Liver (tissue), 3 donors: Measurements from ENCODE around the gene FAM222A.

ENCODE experiments used
- ATF3 ChIP-seq: IDR thresholded peaks from 2 replicates; pipeline ENCODE4 v1.6.1; 2016; ENCODE audit warnings: antibody characterized with exemption
- CTCF ChIP-seq: fragments of 150-350 bp; IDR thresholded peaks from 2 replicates; pipeline ENCODE4 v1.5.1; 2017; ENCODE audit warnings: improper control_type of control experiment, low read depth, low read length; ENCODE audit not compliant: missing input control
- FOXA1 ChIP-seq: IDR thresholded peaks from 2 replicates; pipeline ENCODE4 v1.6.1; 2016; ENCODE audit warnings: antibody characterized with exemption
- GABPA ChIP-seq, 2 donors: IDR thresholded peaks in 1 of 2; conservative IDR thresholded peaks in 1 of 2; 2 replicates each; pipeline ENCODE4 v1.6.1; 2016; ENCODE audit warnings: antibody characterized with exemption in 2 of 2, mild to moderate bottlenecking in 1 of 2, moderate library complexity in 1 of 2
- JUND ChIP-seq, 2 donors: IDR thresholded peaks; 2 replicates each; pipeline ENCODE4 v1.6.1; 2016; ENCODE audit warnings: antibody characterized with exemption in 2 of 2
- MAX ChIP-seq: IDR thresholded peaks from 2 replicates; pipeline ENCODE4 v1.6.1; 2016; ENCODE audit warnings: antibody characterized with exemption
- RAD21 ChIP-seq, 2 donors: IDR thresholded peaks; 2 replicates each; pipeline ENCODE4 v1.6.1; 2016; ENCODE audit warnings: antibody characterized with exemption in 2 of 2, mild to moderate bottlenecking in 2 of 2
- REST ChIP-seq: IDR thresholded peaks from 2 replicates; pipeline ENCODE4 v1.6.1; 2016; ENCODE audit warnings: antibody characterized with exemption, mild to moderate bottlenecking
- RXRA ChIP-seq, 2 donors: IDR thresholded peaks; 2 replicates each; pipeline ENCODE4 v1.6.1; 2017 to 2018; ENCODE audit warnings: antibody characterized with exemption in 2 of 2, mild to moderate bottlenecking in 1 of 2
- TAF1 ChIP-seq: conservative IDR thresholded peaks from 2 replicates; pipeline ENCODE4 v1.6.1; 2016; ENCODE audit warnings: antibody characterized with exemption, mild to moderate bottlenecking
- YY1 ChIP-seq: IDR thresholded peaks from 2 replicates; pipeline ENCODE4 v1.6.1; 2016; ENCODE audit warnings: antibody characterized with exemption, mild to moderate bottlenecking
- ZBTB33 ChIP-seq: IDR thresholded peaks from 2 replicates; pipeline ENCODE4 v1.6.1; 2016; ENCODE audit warnings: antibody characterized with exemption
- donor health status: healthy.
- donor health status: healthy.

- TF ChIP-seq ATF3 (no peak), CTCF (no peak), JUND (IDR thresholded peaks at IDR 0.05) (no peak), GABPA (IDR thresholded peaks at IDR 0.05 in 1 of 2, conservative IDR thresholded peaks at IDR 0.05 in 1 of 2) (no peak), RXRA (IDR thresholded peaks at IDR 0.05) (no peak), TAF1 (no peak), RAD21 (IDR thresholded peaks at IDR 0.05) (no peak), YY1 (no peak), FOXA1 (no peak), REST (no peak), MAX (no peak), ZBTB33 (no peak)
Observed at GRCh38 chr12:109711596-109712461, 1.8 kb upstream of the FAM222A start.
